RCC 7860 (cell line): ENCODE data around the gene GIMAP2.

Source experiments
- DNase-seq: peaks from one replicate; pipeline ENCODE4 v3.0.0-alpha.2; 2015; ENCODE audit warnings: low spot score
- FAIRE-seq: peaks from 2 replicates; lab custom pipeline; 2012; peaks lifted over from hg19 to GRCh38; lab: Jason Lieb, UNC

Gene GIMAP2

GRCh38 chr7:150731916-150732315, 46.4 kb downstream of the GIMAP2 start:
- no peak for FAIRE-seq

GRCh38 chr7:150732786-150733481, 47.4 kb downstream of the GIMAP2 start:
- FAIRE-seq: no peak
- DNase-seq: no peak

More at GRCh38 chr7:150731916-150732315, 46.4 kb downstream of the GIMAP2 start:
- DNase-seq: no peak

- DNase-seq (no peak), FAIRE-seq (no peak)
Measured at GRCh38 chr7:150733482-150734095, 48.1 kb downstream of the GIMAP2 start.

- FAIRE-seq: no peak
- DNase-seq: no peak
Measured at GRCh38 chr7:150734254-150734653, 48.7 kb downstream of the GIMAP2 start.

GRCh38 chr7:150735596-150736358, 50.3 kb downstream of the GIMAP2 start:
- no peak for DNase-seq
- no peak for FAIRE-seq

GRCh38 chr7:150736864-150737263, 51.4 kb downstream of the GIMAP2 start:
- DNase-seq (no peak), FAIRE-seq (no peak)

- no peak for FAIRE-seq
Measured at GRCh38 chr7:150737265-150738055, 52.0 kb downstream of the GIMAP2 start, which contains the start of gene GIMAP5. TSS of gene GIMAP5 (plus strand) at chr7:150737418. CDS start at chr7:150740885, 3,467 bp downstream.

GRCh38 chr7:150738092-150738491, 52.6 kb downstream of the GIMAP2 start:
- FAIRE-seq: no peak
- DNase-seq: no peak

More at GRCh38 chr7:150737265-150738055, 52.0 kb downstream of the GIMAP2 start, which contains the start of gene GIMAP5:
- DNase-seq: no peak

- FAIRE-seq (no peak), DNase-seq (peak; percentile 40)
Measured at GRCh38 chr7:150738591-150739001, 53.1 kb downstream of the GIMAP2 start.

GRCh38 chr7:150739033-150739432, 53.5 kb downstream of the GIMAP2 start:
- FAIRE-seq (no peak), DNase-seq (no peak)

- no peak for FAIRE-seq
- DNase-seq: no peak
Measured at GRCh38 chr7:150740053-150740452, 54.5 kb downstream of the GIMAP2 start.

GRCh38 chr7:150742286-150742968, 56.9 kb downstream of the GIMAP2 start:
- DNase-seq (no peak), FAIRE-seq (no peak)
